EH (cell line): Measurements from ENCODE around the gene PDLIM7.
"Not testable (repeated sequence)": the region's sequence is repeated elsewhere in the genome, so short reads cannot be mapped to it uniquely, and the experiment has no call there.

Experiments
- DNase-seq: peaks from one replicate; pipeline ENCODE4 v3.0.0-alpha.2; 2015; ENCODE audit warnings: low read depth

PDLIM7 gene, protein sequence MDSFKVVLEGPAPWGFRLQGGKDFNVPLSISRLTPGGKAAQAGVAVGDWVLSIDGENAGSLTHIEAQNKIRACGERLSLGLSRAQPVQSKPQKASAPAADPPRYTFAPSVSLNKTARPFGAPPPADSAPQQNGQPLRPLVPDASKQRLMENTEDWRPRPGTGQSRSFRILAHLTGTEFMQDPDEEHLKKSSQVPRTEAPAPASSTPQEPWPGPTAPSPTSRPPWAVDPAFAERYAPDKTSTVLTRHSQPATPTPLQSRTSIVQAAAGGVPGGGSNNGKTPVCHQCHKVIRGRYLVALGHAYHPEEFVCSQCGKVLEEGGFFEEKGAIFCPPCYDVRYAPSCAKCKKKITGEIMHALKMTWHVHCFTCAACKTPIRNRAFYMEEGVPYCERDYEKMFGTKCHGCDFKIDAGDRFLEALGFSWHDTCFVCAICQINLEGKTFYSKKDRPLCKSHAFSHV

DNA sequence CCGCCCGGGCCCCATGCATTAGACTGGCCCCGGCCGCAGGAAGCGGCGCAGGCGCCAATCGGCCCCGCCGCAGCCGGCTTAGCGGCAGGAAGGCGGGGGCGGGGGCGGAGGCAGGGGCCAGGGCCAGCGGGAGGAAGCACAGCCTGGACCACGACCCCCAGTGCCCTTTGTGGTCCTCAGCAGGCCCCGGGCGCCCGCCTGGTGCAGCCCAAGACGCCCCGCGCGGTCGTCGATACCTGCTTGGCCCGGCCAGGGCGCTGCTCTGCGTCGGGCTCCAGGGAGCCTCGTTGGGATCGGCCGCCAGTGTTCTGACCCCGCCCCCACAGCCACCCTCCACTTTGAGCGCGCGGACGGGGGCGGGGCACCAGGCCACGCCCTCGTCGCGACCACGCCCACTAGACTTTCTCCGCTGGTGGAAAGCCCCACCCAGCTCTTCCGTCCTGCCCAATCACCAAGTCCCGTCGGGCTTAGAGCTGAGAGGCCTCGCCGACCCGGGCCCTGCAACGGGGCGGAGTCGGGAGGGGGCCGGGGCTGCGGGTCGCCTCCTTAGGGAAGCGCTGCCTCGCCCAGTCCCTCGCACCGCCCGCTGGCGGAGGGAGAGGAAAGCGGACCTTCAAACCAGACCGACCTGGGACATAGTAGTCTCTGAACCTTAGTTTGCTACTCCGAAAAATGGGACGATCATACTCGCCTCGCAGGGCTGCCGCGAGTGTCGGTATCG, at the start of gene PDLIM7:
TSS of gene PDLIM7 (minus strand) at position 313 of the 721 bp plus-strand sequence. CDS start 1,092 bp downstream, outside the sequence.
- DNase-seq = peak; percentile 99

DNA sequence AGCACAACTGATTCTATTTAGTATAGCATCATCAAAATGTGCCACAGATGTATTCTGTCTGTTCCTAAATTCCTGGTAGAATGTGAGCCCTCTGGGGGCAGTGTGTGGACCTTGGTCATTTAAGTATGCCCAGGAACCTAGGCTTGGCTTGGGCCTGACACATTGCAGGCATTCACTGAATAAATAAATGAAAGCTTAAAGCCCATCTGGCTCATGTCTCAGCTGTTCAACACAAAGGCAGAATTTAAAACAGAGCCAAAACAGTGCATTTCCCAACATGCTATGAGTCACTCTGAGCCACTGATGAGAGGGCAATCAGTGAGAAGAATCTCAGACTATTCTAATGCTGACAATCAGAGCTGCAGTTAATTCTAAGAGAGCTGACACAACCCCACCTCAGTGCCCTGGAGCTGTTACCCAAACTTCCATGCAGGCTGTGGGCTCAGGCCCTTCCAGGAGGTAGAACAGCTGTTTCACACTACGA, 48.9 kb upstream of the PDLIM7 start:
- peak; percentile 99 for DNase-seq

DNA sequence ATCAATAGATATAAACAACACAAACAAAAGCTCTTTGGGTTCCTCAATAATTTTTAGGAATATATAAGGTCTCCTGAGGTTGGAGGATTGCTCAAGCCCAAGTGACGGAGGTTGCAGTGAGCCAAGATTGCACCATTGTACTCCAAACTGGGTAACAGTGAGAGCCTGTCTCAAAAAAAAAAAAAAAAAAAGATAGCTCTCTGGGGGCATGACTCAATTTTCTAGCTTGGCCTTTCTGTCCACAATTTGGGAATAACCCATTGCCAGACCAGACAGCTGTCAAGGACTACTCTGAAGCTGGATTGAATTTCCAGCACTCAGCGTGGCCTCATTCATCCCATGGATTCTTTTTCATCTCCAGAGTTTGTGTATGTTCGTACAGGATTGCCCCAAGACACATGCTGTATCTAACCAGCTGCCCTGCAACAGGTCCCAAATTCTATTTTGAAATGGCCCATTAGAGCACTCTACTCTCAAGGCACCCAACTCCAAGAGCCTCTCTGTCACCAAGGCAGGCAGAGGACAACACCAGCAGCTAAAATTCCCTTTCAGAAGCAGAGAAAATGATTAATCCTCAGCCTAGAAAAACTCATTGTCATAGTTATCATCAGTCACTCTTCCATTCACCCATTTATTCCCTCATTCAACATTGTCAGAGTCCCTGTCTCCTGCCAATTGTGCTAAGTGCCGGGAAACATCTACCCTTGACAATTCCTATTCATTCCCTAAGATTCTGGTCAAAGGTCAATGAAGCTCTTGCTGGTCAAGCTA, 48.3 kb upstream of the PDLIM7 start:
- peak; percentile 81 for DNase-seq

DNA sequence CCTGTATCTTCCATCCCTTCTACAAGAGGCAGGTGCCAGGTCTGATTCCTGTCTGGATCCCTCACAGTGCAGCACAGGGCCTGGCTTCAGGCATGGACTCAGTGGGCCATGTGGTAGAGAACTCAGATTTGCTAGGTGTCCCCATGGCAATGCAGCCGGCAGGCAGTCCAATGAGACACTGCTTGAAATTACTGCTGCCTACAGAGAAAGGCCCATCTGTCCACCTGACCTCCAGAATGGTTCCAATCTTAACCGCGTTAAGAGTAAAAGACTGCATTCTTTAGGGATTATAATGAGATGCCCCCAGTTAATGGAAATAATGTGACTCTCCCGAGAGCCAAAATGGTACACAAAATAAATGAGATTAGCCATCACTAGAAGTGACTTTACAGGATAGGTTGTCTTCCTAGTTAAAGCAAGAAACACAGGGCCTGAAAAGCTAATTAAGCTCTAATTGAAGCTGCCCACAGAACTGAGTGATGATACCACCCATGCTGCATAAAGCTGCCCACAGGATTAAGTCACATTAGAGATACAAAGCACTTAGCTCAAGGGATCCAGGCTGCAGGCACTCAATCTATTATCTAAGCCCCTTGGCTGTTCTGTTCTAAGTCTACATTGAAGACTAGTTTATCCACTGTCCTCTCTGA, 45.5 kb upstream of the PDLIM7 start:
- DNase-seq = no peak

DNA sequence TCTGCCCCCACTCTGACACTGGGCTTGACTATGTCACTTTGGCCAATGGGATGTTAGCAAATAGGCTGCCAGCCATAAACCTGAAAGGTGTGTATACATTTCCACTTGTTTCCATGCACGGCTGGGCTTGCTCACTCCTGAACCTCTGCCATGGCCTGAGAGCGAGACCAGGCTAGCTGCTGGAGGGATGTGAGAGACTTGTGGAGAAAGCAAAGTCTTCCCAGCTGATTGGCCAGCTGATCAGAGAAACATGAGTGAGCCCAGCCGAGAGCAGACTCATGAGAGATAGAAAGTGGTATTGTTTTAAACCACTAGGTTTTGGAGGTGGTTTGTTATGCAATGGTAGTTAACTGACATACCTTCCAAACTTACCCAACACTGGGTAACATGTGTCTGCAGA, 43.0 kb upstream of the PDLIM7 start:
- DNase-seq = no peak

DNA sequence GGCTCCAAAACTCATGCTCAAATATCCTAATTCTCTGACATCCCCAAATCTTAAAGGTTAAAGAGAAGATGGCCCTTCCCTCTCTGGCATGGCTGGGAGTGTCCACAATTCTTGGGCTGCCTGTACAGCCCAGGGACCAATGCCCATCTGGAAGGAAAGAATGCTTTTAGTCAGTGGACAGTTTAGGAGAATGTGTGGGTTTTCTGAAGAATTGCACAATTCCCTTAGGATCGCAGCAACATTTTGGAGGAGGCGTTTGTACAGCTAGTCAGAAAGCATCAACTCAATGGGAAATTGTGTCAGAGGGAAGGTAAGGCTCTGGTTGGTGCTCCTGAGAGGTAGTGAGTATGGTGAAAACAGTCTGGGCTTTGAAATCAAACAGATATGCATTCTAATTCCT, 42.0 kb upstream of the PDLIM7 start:
- DNase-seq = peak; percentile 82

DNA sequence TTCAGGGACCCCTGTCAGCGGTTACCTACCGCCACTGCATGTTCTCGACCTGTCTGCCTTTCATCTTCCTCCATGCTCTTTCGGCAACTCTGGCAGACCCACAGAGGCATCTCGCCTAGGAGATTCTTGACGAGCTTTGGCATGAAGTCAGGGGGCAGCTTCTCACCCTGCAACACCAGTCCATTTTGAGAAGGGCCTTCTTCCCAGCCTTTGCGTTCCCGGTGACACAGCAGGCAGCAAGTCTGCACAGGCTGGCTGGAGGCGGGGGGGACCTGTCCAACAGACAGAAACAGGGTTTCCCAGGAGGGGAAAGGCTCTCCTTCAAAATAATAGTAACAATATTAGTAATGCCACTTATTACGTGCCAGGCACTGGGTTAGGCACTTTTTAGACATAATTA, 41.5 kb upstream of the PDLIM7 start:
- no peak for DNase-seq

DNA sequence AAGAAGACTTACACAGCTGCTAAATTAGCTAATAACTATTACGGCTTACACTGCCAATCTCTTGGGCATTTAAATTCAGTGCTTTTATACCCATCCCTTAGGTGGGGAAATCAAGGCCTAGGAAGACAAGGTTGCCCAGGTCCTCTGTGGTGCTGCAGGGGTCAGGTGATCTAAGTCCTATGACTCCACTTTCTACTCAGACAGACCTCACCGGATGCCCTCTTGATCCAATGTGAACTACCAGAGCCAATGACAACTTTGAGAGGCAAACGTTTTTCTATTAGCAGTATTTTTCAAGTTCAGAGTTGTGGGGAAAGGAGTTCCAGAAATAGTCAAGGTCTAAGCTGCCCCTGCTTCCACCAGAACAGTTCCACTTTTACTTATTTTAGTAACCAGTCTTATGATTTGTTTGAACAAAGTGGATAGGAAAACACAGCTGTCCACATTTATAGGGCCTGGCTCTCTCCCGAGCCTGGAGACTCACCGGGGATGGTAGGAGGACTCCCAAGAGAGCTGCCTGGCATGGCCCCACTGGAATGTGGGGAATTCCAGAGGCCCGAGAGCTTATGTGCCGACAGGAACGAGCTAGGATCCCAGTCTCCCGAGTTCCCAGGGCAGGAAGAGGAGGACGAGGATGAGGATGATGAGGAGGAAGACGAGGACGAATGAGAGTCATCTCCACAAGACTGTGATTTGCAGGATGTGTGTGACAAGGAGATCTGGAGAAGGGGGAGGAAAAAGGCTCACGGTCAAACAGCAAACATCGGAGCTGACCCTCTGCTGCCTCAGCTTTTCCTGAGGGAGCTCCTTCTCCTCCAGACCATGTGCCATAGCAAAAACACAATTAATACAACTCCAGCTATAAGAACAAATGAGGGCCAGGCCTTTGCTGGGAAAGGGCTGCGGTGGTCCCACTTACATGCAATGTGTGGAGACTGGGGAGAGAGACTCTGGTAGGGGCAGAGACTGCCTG, 40.3 kb upstream of the PDLIM7 start:
- peak; percentile 95 for DNase-seq

DNA sequence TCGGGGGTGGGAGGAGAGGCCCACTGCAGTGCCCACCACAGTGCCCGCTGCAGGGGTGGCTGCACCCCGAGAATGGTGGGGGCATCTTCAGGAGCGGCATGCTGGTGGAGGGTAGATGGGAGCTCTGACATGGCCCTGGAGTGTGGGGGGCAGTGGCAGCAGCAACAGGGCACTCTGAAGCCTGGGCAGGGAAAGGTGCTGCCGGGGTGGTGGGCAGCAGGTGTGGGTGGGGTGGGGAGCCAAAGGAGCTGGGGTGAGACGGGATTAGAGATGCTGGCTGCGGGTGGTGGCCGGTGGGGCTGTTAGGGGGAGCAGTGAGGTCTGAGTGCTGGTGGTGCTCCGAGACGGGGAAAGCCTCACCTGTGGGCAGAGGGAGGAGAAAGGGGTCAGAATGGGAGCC, 39.0 kb upstream of the PDLIM7 start:
- no peak for DNase-seq

DNA sequence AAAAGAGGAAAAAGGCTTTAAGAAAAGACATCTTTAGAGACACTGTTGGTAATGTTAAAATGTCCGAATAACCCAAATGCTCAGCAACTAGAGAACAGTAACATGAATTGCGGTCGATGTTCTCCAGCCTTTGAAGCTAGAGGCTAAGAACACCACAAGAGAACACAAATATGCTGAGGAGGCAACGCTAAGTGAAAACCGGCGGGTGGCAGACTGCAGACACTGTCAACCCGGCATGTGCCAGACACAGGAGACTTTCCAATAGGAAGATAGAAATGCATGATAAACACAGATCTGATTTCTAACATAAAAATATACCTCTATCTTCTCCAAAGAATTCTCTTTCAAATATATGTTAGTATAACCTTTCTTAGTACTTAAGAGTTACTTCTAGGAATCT, 37.7 kb upstream of the PDLIM7 start:
- no peak for DNase-seq

DNA sequence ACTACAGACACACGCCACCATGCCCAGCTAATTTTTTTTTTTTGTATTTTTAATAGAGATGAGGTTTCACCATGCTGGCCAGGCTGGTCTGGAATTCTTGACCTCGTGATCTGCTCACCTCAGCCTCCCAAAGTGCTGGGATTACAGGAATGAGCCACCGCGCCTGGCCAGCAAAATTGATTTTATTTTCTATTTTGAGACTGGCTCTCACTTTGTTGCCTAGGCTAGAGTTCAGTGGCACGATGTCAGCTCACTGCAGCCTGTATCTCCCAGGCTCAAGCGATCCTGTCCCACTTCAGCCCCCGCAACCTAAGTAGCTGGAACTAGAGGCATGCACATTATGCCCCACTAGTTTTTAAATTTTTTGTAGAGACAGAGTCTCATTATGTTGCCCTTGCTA, 37.0 kb upstream of the PDLIM7 start:
- not testable (repeated sequence) for DNase-seq

DNA sequence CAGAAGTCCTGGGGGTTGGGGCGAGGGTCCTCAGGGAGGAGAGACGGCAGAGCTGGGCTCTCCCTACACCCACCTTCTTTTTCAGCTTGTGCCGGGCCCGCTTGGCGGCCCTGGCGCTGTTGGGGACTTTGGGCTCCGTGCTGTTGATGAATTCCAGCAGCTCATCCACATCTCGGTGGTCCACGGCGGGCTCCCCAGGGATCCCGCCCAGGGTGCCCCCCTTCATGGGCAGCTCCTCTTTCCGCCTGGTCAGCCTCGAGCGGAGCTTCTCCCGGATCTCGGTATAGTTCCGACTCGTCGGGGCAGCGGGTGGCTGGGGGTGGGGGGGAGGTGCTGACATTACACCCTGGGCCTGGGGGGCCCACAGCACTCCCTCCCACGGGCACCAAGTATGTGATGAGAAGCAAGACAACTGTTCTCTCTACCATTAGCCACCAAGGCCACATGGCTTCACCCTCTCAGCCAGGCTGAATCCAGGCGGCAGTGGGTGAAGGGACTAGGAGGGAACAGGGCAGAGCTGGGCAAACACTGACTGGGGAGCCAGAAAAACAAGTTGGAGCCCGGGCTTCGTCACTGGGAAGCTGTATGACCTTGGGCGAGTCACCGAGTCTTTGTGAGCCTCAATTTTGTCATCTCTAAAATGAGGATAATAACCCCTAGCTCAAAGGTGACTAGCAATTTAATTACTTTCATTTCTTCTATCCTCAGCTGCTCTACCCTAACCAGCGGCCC, 34.0 kb upstream of the PDLIM7 start:
- no peak for DNase-seq

DNA sequence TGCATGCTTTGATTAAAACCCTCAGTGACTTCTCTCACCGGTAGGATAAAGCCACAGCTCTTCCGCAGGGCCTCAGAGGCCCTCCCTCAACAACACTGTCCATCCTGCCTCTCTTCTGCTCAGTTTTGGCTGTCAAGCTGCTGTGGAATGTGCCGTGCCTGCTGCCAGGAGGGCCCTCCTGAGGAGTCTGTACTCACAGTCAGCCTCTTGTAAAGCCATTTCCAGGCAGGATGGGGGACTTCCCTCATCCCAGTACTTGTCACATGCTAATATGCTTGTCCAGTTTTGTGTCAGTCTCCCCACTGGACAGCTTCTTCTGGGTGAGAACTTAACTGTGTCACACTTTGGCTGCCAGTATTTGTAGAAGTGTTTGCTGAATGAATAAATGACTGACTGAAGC, 33.2 kb upstream of the PDLIM7 start:
- no peak for DNase-seq

DNA sequence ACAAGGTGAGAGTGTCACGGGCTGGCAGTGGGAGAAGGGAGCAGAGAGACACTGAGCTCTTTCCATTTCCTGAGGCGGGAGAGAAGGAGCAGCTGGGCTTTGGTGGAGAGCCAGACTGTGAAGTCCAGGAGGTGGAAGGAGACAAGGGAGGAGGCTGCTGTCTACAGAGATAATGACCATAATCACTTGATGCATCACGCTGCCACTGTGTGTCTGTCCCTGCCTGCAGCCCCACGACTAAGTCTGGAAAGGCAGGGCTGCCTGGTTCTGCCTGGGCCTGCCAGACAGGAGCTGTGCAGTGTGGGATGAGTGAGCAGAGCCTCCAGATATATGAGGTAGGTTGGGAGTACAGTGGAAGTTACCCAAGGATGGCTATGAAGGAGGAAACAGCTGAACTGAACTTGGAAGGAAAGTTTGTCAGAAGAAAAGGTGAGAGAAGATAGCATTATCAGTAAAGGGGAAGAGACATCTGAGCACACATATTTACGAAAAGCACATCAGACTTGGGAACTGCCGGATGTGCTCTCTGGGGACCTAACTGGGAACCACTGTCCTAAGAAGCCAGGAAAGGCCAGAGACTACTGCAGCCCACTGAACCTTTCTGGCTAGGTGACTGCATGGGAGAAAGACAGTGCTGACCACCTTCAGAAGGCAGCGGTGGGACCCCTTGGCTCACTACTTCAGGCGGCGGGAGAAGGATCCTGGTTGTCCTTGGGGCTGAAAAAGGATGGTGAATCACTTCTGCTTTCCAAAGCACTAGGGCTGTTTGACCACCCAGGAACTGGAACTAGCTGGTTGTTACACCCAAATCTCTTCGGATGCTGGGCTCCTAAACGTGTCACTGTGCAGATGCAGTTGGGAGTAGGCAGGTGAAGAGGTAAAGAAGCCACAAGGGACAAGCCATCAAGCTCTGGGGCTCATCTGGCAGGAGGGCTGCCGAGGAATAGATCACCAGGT, 32.1 kb upstream of the PDLIM7 start:
- DNase-seq = no peak

DNA sequence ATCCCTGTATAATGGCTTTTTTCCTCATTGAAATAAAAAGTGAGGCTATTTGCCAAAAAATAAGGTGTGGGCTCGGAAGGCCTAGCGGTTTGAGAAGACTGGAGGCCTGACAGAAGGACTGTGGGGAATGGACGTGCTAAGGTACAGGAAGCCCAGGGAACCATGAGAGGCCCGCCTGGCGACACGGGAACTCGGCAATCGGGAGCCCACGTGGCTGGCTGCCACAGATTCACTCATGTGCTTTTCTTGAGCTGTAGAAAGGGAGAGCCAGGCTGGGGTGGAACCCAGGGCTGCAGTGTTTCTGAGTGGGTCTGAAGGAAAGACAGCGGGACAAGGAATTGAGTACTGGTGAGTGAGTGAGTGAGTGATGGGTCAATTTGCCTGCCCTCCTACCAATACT, 31.2 kb upstream of the PDLIM7 start:
- DNase-seq = no peak

DNA sequence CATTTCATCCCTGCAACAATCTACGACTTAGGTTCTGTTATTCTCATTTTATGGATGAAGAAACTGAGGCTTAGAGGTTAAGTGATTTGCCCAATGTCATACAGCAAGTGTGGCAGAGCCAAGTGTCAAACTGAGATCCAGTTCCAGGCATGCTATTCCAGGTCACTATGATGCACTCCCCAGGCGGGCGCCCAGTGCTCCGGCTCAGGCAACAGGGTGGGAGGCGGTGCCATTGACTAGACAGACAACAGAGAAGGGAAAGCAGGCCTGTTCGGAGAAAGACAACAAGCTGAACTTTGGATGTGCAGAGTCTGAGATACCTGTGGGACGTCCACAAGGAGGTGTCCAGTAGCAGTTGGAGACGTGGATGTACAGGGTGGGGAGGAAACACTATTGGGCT, 30.2 kb upstream of the PDLIM7 start:
- no peak for DNase-seq

DNA sequence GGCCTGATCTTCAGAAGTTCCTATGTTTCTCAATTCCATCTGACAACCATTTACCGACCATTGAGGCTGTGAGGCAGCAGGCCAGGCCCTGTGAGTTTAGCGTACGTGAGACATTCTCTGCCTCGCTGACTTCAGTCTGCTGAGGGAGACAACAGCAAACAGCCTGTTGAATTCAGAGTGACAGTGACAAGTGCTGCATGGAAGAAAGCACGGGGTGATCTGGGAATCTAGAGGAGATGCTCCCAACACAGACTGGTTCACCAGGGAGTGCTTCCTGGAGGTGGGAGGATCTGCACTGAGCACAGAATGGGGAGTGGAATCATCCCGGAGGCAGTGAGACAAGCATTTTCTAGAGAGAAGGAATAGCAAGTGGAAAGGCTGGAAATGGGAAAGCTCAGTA, 29.4 kb upstream of the PDLIM7 start:
- no peak for DNase-seq

DNA sequence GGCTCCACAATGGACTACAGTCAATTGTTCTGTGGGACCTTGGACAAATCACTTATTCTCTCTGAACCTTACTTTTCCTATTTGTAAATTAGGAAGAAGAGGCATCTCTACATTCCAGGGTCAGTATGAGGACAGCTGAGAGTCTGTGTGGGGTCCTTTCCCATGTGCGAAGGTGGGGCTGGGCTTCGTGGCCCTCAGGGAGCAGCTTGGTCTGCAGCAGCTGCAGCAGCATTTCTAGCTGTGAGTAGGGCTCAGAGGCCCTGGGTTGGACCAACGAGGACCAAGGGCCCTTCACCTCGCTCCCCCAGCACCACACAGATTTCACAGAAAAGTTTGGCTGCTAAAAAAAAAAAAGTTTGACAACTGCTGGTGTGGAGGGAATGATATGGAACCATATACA, 28.8 kb upstream of the PDLIM7 start:
- DNase-seq = no peak
